Activated T-helper 9 cell treated with anti-CD3 and anti-CD28 coated beads, Interleukin-2, amount 50 U/mL, for 16 hours (primary cell): ENCODE measurements around the gene CASP1.
"Not testable (repeated sequence)": the region's sequence is repeated elsewhere in the genome, so short reads cannot be mapped to it uniquely, and the experiment has no call there.

Source experiments
- DNase-seq: peaks from one replicate; pipeline ENCODE4 v3.0.0-alpha.2; 2020; ENCODE audit warnings: low read depth

Gene CASP1

DNA sequence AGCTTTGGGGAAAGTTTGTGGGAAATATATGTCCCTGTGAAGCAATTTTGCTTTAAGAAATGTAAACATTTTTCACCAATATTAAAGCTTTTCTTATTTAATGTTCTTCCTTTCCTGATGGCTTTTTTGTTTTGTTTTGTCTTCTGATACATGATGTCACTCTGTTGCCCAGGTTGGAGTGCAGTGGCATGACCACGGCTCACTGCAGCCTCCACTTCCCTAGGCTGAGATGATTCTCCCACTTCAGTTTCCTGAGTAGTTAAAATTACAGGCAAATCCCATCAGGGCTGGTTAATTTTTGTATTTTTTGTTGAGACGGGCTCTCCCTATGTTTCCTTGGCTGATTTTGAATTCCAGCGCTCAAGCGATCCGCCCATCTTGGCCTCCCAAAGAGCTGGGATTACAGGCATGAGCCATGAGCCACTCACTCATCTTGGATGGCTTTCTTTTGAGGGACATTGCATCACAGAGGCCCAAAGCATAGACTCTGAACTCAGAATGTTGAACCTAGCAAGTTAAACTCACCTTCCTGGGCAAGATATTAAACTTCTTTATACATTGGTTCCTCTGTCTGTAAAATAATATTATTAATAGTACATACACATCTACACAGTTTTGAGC is 10.8 kb upstream of the CASP1 start:
- no peak for DNase-seq

DNA sequence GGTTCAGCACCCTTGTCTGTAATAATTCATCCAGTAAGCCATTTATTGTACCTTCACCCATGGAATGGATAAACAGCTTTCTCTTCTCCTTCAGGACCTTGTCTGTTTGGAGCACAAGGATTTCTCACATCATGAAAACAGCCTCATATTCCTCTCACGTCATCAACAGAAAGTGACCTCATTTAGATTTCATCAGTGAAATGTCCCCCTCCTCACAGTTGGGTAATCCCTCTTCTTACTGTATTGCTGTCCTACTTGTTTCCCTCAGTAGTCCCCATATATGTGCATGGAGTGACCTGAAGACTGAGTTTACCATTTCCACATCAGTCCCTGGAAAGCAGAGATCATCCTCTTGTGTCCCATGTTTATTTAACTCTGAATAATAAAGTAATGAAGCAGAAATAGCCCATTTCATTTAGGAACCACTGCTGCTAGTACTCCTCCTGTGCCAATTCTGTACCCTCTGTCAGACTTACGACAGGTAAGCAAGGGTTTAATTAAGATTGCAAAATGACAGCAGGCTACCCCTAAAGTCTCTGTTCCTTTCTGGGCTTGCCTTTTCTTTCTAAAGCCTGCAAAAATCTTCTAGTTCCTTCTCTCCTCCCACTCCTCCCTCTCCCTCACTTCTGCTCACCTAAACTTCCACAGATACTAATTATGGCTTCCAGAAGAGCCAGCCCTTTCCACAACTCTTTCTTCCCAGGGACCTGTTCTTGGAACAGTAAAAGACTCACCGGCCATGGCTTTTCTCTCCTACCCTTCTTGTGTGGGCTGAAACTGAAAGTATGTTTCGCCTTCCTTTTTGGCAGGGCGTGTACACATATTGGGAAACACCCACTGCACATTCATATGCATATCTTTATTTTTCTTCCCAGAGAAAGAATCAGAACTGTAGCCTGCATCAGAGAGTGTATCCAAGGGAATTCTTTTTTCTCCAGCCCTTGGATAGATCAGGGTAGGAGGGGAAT is 9.9 kb upstream of the CASP1 start, which contains the start of gene CARD16:
Gene CARD16 (minus strand): TSS at position 779 of the 968 bp plus-strand sequence. CDS start 38 bp downstream, at position 741.
- DNase-seq: not testable (repeated sequence)

DNA sequence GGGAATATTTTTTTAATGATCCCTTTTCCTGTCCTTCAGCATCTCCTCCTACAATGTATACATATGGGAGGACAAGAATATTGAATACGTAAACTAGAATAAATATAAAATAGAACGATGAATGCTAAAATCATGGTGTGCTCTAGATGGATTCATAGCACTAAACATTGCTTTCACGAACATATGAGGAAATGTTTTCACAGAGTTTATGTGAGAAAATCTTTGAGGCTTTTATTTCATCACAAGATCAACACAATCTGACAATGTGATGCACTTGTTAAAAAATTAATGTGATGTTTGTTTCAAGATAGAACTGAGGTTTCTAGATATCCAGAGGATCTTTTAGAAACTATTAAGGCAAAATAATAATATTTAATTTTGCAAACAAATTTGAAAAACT is 7.2 kb upstream of the CASP1 start:
- no peak for DNase-seq

DNA sequence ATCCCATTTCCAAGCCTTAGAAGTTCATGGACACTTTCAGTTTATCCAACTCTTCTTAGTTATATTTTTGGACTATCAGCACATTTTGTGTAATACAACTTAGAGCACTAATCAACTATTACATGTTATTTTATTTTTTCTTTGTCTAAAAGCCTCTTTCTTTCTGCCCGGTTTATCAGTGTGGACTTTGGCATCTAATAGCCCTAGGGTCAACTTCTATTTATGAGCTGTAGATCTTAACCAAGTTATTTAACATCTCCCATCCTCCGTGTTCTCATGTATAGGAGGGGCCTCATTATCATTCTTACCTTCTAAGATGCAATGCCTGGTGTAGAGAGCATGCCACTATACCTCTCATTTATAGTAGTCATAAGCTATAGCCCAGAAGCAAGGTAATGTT is 5.8 kb upstream of the CASP1 start:
- no peak for DNase-seq

DNA sequence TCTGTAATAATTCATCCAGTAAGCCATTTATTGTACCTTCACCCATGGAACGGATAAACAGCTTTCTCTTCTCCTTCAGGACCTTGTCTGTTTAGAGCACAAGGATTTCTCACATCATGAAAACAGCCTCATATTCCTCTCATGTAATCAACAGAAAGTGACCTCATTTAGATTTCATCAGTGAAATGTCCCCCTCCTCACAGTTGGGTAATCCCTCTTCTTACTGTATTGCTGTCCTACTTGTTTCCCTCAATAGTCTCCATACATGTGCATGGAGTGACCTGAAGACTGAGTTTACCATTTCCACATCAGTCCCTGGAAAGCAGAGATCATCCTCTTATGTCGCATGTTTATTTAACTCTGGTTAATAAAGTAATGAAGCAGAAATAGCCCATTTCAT is 556 bp downstream of the CASP1 start:
- DNase-seq: not testable (repeated sequence)

DNA sequence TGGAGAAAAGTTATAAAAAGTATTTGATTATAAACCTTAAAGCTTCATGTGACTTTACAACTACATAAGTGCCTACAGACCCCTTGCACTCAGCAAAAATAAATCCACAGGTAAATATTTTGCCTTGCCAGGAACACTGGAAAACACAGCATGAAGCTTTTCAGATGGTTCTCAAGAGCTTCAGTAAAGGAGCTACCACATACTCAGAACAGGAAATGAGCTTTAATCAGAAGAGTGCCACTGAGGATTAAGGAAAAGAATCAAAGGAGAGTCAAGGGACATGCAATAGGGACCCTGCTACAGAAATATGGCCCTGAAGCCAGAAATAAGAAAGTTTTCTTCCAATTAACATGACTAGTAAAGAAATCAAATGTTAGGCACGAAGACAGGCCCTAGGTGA is 1.2 kb downstream of the CASP1 start:
- no peak for DNase-seq

DNA sequence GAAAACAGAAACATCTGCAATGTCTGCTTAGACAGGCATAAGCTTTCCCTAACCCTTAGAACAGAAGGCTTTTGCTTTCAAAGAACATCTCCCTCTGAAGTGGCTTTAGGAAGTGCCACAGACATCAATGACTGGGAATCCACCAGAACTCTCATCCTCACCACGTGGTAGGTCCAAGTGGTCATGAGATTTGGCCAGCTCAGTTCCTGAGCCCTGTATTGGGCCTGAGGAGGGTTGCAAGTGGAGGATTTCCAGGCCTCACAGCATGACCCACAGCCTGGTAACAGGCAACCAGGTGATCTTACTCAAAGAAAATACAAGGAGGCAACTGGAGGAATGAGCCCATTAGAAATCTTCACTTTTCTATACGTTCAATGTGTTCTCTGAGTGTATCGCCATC is 1.6 kb downstream of the CASP1 start:
- no peak for DNase-seq

DNA sequence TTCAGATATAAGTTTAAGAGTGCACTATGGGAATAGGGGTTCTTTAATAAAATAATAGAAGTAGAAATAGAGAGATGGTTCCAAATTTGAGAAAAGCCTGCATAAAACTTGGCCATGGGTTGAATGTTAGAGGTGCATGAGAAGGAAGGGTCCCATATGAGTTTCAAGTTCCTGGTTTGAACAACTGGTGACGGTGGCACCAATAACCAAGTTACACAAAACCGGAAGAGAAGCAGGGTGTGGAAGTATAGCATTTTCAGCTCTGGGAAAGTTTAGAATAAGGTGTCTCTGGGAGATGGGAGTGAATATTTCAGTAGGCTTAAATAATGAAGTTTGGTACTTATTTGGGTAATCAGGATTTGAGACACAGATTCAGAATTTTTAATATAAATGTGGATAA is 2.4 kb downstream of the CASP1 start:
- no peak for DNase-seq

DNA sequence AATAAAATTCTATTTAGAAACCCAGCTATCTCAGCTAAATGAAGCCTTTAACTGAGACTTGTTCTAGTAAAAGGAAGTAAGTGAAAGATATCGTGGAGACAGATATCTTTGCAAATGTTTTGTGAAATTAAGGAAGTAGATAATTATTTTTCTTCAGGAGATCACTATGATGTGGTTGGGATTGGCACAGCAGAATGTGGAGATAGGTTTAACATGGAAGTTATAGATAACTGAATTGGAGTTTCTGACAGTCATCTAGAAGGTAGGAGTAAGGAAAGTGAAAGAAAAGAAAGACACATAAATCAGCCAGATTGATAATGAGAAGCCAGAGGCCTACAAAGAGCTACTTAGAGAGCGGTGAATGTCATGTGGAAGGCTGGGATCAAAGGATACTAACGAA is 7.3 kb downstream of the CASP1 start:
- DNase-seq: no peak

DNA sequence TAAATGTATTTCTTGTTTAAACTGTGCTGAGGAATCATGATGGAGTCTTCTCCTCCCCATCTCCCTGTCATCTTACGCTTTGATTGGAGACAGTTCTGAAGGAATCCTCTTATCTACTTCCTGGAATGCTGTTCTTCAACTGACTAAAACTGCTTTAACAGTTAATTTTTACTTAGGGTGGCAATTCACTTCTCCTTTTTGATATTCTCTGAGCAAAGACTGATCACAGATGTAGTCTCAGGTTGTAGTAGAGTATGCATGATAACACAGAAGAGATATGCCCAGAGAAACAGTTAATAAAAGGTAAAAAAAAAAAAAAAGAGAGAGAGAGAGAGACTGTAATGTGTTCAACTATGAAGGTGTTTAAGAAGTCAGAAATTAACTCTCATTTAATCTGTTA is 10.6 kb downstream of the CASP1 start:
- DNase-seq: no peak

DNA sequence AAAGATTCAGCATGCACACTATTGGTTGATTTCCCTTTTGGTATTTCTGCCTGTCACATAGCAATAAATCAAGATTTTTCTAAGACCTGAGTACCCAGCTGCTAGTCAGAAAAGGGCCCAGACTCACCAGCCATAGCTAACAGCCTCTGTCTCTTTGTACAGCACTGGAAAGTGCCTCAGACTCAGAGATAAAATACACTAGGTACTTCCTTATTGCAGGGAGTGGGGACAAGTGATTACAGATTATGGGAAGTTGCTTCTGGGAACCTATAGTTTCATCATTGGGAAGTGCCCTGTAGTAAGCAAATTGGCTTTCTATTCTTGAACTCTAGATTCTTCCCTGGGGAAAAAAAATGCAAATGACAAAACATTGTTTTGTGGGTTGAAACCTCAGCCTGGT is 11.9 kb downstream of the CASP1 start, which contains the start of gene CASP5:
Gene CASP5 (minus strand): TSS at position 166 of the 400 bp plus-strand sequence. CDS start 32 bp downstream, at position 134.
- no peak for DNase-seq

DNA sequence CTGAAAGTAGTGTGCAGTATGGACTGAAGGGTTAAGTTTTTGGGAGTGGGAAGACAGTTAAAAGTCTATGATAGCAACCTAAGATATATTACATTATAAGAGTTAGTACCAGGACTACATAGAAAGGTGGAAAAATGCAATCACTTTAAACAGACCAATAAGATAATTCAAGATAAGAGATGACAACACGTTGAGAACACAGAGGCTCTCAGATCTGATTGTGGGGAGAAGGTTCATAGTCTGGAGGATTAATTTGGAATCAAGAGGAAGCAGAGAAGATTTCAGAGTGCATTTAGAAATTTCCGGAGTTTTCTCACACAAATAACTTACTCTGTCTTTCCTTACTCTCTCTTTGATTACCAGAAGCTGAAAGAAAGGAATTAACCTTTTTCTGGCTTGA is 12.4 kb downstream of the CASP1 start:
- DNase-seq: no peak

DNA sequence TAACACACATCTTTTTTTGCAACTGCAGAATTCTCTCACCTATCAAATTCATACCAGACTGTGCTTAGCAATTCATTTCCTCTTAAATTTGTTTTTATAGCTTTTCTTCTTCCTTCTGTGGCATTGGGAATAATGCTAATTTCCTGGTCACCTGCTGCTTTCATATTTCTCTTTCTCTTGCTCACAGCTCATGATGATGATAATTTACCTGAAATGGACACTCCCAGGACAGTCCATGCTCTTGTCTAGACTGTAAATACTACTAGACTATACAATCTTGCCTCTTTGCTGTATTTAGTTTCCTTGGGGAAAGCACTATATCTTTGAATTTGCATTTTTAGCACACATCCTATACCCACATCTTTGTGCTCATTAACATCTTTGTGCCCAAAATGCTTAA is 27.5 kb downstream of the CASP1 start:
- no peak for DNase-seq

DNA sequence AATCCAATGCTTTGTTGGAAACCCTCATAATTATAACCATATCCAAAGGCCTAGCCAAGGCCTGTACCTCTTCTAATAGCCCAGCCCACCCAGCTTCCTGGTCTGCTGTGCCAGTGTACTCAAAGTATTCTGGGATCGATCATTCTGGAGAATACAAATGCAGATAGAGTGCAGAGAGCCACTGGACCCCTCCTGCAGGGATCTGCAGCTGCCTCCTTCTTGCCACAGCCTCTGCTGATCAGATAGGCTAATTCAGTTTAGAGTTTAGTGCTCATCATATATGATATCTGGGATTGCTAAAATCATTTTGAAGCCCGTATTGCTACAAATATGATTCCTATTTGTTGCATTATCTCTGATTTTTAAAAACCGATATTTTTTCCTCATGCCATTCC is 29.5 kb downstream of the CASP1 start:
- DNase-seq: no peak

DNA sequence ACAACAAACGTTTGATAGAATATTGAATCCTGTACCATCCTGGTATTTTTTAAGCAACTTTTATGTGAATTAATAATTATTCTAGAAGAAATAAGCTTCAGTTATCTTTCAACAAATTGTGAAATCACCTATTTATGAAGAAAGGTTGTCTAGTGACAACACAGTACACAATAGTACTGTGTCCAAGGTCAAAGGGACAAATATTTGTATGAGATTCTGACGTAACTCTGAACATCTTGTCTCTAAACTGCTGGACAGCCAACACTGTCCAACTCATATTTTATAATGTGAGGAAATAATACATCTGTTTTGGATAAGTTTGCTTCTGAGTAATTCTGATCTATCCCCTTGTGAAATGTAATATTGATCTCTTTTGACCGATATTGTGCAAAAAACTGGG is 30.9 kb downstream of the CASP1 start:
- DNase-seq: no peak

DNA sequence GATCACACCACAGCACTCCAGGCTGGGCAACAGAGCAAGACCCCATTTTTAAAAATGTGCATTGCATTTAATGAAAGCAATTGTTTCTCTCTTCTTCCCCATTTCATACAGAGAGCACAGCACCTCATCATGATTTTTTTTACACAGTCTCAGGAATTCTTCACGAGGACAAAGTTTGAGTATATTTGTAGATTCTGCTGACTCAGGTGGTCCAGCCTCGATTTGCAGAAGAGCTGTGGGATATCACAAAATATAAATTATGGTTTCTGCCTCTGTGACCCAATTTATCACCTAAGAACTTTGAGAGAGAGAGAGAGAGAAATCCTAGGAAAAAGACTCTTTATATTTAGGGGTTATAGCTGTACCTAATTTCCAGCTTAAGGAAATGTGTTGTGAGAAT is 31.8 kb downstream of the CASP1 start:
- no peak for DNase-seq

DNA sequence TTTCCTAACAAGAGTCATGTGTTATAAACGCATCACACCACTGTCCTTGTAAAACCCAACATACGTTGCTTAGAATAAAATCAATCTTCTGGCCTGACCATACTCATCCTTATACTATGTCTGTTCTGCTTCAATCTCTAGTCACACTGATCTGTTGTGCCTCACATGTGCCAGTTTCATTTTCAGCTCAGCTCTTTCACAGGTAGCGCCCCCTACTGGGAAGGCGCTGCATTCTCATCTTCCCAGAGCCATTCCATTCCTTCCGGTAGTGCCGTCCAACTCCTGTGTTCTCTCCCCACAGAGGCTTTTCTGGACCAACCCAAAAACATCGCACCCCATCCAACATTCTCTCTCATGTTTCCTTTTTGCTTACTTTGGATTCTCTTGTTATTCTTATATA is 34.1 kb downstream of the CASP1 start:
- peak; percentile 29 for DNase-seq

DNA sequence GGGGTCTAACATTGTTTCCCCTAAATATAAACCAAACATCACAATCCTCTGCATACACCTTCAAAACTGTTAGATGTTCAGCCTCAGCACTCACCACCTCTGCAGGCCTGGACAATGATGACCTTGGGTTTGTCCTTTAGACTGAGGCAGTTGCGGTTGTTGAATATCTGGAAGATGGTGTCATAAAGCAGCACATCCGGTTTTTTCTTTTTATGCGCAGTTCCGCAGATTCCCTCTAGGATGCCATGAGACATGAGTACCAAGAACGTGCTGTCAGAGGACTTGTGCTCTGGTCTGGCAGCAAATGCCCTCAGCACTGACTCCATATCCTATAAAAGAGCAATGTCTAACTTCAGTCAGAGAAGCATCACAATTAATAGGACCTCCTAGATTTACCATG is 34.8 kb downstream of the CASP1 start:
- DNase-seq: no peak

DNA sequence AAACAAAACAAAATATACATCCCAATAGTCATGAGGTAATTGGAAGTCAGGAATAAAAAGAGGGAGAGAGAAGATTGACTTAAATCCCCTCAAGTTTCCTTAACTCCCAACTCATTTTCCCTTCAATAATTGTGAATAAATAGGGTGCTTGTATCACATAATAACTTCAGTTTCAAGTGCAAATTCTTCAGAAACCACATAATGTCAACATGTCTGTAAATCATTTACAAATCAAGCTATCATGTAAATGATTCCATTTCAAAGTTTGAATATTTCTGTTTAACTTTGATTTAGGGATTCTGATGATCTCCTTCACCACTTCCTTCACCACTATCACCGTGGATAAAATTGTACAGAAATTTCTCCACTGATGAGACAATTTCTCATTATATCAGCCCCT is 35.2 kb downstream of the CASP1 start:
- no peak for DNase-seq

DNA sequence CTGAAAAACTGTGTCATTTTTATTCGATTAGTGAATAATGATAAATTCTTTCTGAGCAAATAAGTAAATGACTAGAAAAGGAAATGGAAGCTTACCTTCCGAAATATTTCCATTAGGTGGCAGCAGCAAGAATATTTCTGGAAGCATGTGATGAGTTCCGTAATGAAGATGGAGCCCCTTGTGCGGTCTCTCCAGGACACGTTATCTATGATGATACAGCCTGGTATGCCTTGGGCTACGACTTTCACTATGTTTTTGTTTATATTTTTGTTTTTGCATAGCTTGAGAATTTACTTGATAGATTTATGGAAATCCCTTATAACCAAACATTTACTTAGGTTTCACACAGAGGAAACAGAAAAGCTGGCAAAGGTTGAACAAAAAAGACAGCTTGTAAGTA is 37.7 kb downstream of the CASP1 start:
- no peak for DNase-seq

DNA sequence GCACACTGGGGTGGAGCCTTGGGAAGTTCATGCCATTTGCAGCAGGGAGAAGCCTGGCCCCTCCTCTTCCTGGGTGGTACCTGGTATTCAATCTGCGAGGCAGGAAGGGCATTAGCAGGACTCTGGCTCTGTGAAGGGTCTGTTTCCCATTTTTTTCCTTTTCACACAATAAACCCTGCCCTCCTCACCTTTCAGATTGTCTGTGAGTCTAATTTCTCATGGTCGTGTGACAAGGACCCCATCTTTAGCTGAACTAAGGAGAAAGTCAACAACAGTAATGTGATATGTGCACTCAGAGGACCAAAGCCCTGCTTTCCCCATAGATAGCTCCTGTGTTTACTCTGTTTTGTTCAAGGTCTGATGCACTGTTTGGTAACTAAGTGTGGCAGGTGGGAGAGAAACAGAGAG is 39.9 kb downstream of the CASP1 start:
- DNase-seq: no peak

DNA sequence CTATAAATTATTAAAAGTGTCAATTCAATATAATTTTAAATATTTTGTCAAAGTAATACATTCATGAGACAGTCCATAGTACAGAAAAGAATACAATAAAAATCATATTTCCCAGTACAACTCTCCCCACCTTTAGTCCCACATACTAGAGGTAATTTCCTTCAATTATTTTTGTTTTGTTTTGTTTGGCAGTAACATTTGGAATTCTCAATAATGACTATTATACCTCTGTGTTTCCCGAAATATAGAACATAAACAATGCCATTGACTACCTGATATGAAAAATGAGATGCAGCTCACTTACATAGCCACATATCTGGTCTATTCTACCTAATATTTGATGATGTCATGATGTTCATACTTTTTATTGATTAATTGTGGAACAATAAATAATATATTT is 42.2 kb downstream of the CASP1 start:
- no peak for DNase-seq

DNA sequence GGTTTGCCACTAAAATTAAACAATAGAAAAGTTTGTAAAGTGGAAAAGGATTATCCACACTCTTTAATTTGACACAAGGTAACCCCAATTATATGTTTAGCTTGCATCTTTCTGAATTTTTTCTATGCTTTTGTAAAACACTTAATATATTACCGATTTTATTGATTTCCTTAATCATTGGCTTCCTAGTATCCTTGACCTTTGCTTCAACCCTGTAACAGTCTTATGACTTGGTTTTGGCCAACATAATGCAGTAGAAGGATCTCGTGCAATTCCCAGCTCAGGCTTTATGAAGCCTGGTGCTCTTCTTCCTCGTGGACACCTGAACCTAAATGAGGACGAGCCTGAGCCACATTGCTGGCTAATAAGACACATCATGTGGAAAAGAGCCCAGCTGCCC is 43.0 kb downstream of the CASP1 start:
- no peak for DNase-seq
